ENCODE data around the gene SDHB. TPM values are rescaled to one million over a fixed set of nuclear protein-coding genes. Genes with fewer than 3 reads are reported as not detected.

Gene SDHB
- total RNA-seq, 2 experiments from 2014 or later = 177 to 179 TPM

- CTCF ChIA-PET = interaction anchor here (0.6 kb wide), 1 partner anchor 150 kb away, joined by 3 read pairs; no protein-coding TSS in a partner anchor
- Mint-ChIP-seq H3K4me3 (peak overlapping the region; percentile 98), H3K36me3 (ENCODE audit: low read depth) (peaks cover 8% of the 10 kb centered on the region), H3K4me1 (ENCODE audit: low read depth) (peaks cover 22% of the 10 kb centered on the region), H3K27me3 (ENCODE audit: low read depth) (peaks cover 3% of the 10 kb centered on the region), H3K9me3 (no peaks in the 10 kb centered on the region), H3K27ac (peak overlapping the region; percentile 91)
- intact Hi-C loops (cut with micrococcal nuclease) = loop anchor here (5.0 to 10.0 kb wide), 2 partner anchors 141 to 1528 kb away; partner anchors contain the start of genes CASP9 and DNAJC16
- DNase-seq = no peak
Observed at GRCh38 chr1:17053086-17053684, 647 bp downstream of the SDHB start.

GRCh38 chr1:17052641-17053040 is 1.2 kb downstream of the SDHB start:
- DNase-seq = no peak
- H3K4me3 Mint-ChIP-seq = peak overlapping the region; percentile 98
- no peaks in the 10 kb centered on the region for H3K9me3 Mint-ChIP-seq
- H3K4me1 Mint-ChIP-seq (ENCODE audit: low read depth) = peaks cover 26% of the 10 kb centered on the region
- peaks cover 8% of the 10 kb centered on the region for H3K36me3 Mint-ChIP-seq (ENCODE audit: low read depth)
- H3K27me3 Mint-ChIP-seq (ENCODE audit: low read depth) = no peaks in the 10 kb centered on the region
- peak overlapping the region; percentile 18 for H3K27ac Mint-ChIP-seq
- CTCF ChIA-PET = no interaction called here
- intact Hi-C loops (cut with micrococcal nuclease) = loop anchor here (5.0 to 10.0 kb wide), 2 partner anchors 140 to 1528 kb away; partner anchors contain the start of genes CASP9 and DNAJC16

DNA sequence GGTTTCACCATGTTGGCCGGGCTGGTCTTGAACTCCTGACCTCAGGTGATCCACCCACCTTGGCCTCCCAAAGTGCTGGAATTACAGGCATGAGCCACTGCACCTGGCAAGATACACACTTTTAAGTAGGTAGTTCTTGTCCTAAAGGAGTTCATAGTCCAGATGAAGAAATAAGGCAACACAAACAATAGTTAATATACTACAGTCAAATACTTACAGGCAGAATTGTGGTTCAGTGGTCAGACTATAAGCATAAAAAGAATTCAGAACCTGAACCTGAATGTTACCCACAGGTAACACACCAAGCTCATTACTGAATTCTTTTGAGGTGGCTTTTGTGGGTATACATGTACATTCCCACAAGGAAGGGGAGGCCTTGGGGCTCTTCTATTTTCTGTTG is 1.8 kb downstream of the SDHB start:
- CTCF ChIA-PET = interaction anchor here (1.0 kb wide), 1 partner anchor 90 kb away, joined by 4 read pairs; no protein-coding TSS in a partner anchor
- no peak for DNase-seq
- intact Hi-C loops (cut with micrococcal nuclease) = loop anchor here (5.0 to 10.0 kb wide), 2 partner anchors 140 to 1527 kb away; partner anchors contain the start of genes CASP9 and DNAJC16

DNA sequence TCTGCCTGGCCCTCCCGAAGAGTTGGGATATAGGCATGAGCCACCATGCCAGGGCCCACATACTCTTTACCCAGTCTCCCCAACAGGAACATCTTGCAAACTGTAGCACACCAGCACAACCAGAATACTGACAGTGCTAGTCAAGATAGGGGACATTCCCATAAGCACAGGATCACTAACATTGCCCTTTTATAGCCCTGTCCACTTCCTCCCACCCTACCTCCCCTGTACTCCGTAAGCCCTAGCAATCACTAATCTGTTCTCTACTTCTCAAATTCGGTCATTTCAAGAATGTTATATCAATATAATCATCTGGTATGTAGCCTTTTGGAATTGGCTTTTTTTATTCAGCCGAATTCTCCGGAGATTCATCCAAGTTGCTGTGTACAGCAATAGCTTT is 5.9 kb downstream of the SDHB start:
- intact Hi-C loops (cut with micrococcal nuclease) = no loop called here
- H3K9me3 Mint-ChIP-seq = no peaks in the 10 kb centered on the region
- CTCF ChIA-PET = interaction anchor here (0.7 to 1.0 kb wide), 2 partner anchors 9 to 394 kb away, joined by 3 to 4 read pairs; no protein-coding TSS in a partner anchor
- DNase-seq = no peak
- H3K27ac Mint-ChIP-seq = no peak overlapping the region
- peaks cover 32% of the 10 kb centered on the region for H3K4me1 Mint-ChIP-seq (ENCODE audit: low read depth)
- H3K27me3 Mint-ChIP-seq (ENCODE audit: low read depth) = no peaks in the 10 kb centered on the region
- H3K36me3 Mint-ChIP-seq (ENCODE audit: low read depth) = peaks cover 20% of the 10 kb centered on the region
- H3K4me3 Mint-ChIP-seq = no peak overlapping the region

More for the DNA sequence above, 1.8 kb downstream of the SDHB start:
- no peaks in the 10 kb centered on the region for H3K27me3 Mint-ChIP-seq (ENCODE audit: low read depth)
- peak overlapping the region; percentile 98 for H3K4me3 Mint-ChIP-seq
- H3K4me1 Mint-ChIP-seq (ENCODE audit: low read depth) = peaks cover 26% of the 10 kb centered on the region
- H3K9me3 Mint-ChIP-seq = no peaks in the 10 kb centered on the region
- H3K36me3 Mint-ChIP-seq (ENCODE audit: low read depth) = peaks cover 8% of the 10 kb centered on the region
- H3K27ac Mint-ChIP-seq = peak overlapping the region; percentile 18

- Mint-ChIP-seq H3K27ac (no peak overlapping the region), H3K27me3 (ENCODE audit: low read depth) (no peaks in the 10 kb centered on the region), H3K36me3 (ENCODE audit: low read depth) (peaks cover 19% of the 10 kb centered on the region), H3K9me3 (no peaks in the 10 kb centered on the region), H3K4me3 (no peak overlapping the region), H3K4me1 (ENCODE audit: low read depth) (peaks cover 21% of the 10 kb centered on the region)
- CTCF ChIA-PET = interaction anchor here (0.6 to 2.7 kb wide), 13 partner anchors 18 to 1862 kb away, joined by 3 to 15 read pairs (median 5); no protein-coding TSS in a partner anchor
- no peak for DNase-seq
- intact Hi-C loops (cut with micrococcal nuclease) = loop anchor here (1.0 kb wide), 1 partner anchor 95 kb away; no protein-coding TSS in a partner anchor
Observed at GRCh38 chr1:17046334-17046657, 7.5 kb downstream of the SDHB start.

GRCh38 chr1:17045634-17046333 is 8.0 kb downstream of the SDHB start:
- CTCF ChIA-PET = interaction anchor here (0.6 to 2.7 kb wide), 13 partner anchors 13 to 1863 kb away, joined by 3 to 15 read pairs (median 5); no protein-coding TSS in a partner anchor
- intact Hi-C loops (cut with micrococcal nuclease) = loop anchor here (1.0 kb wide), 1 partner anchor 94 kb away; no protein-coding TSS in a partner anchor
- Mint-ChIP-seq H3K27me3 (ENCODE audit: low read depth) (no peaks in the 10 kb centered on the region), H3K36me3 (ENCODE audit: low read depth) (peaks cover 20% of the 10 kb centered on the region), H3K9me3 (no peaks in the 10 kb centered on the region), H3K4me3 (no peak overlapping the region), H3K4me1 (ENCODE audit: low read depth) (peaks cover 16% of the 10 kb centered on the region), H3K27ac (no peak overlapping the region)
- DNase-seq = no peak

GRCh38 chr1:17045150-17045549 is 8.7 kb downstream of the SDHB start:
- Mint-ChIP-seq H3K9me3 (no peaks in the 10 kb centered on the region), H3K4me1 (ENCODE audit: low read depth) (peaks cover 13% of the 10 kb centered on the region), H3K27ac (no peak overlapping the region), H3K27me3 (ENCODE audit: low read depth) (no peaks in the 10 kb centered on the region), H3K36me3 (ENCODE audit: low read depth) (peaks cover 17% of the 10 kb centered on the region), H3K4me3 (no peak overlapping the region)
- CTCF ChIA-PET = interaction anchor here (0.9 to 2.7 kb wide), 3 partner anchors 26 to 94 kb away, joined by 4 to 15 read pairs (median 9); no protein-coding TSS in a partner anchor
- intact Hi-C loops (cut with micrococcal nuclease) = no loop called here
- no peak for DNase-seq

- peaks cover 13% of the 10 kb centered on the region for H3K4me1 Mint-ChIP-seq (ENCODE audit: low read depth)
- H3K27ac Mint-ChIP-seq = no peak overlapping the region
- CTCF ChIA-PET = interaction anchor here (0.7 kb wide), 1 partner anchor 84 kb away, joined by 3 read pairs; no protein-coding TSS in a partner anchor
- intact Hi-C loops (cut with micrococcal nuclease) = no loop called here
- no peaks in the 10 kb centered on the region for H3K9me3 Mint-ChIP-seq
- peaks cover 19% of the 10 kb centered on the region for H3K36me3 Mint-ChIP-seq (ENCODE audit: low read depth)
- no peak overlapping the region for H3K4me3 Mint-ChIP-seq
- no peak for DNase-seq
- no peaks in the 10 kb centered on the region for H3K27me3 Mint-ChIP-seq (ENCODE audit: low read depth)
Observed at GRCh38 chr1:17043676-17044075, 10.2 kb downstream of the SDHB start.

DNA sequence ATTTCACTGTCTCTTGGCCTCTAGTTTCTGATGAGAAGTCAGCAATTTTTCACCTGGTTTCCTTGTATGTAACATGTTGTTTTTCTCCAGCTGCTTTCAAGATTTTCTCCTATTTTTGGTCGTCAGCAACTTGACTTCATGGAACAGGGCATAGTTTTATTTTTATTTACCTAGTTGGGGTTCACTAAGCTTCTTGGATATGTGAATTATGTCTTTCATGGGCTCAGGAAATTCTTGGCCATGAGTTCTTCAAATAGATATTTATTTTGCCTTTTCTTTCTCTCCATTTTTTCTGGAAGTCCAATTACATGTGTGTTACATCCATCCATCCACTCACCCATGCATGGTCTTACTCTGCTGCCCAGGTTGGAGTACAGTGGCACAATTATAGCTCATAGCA is 13.7 kb downstream of the SDHB start:
- peaks cover 4% of the 10 kb centered on the region for H3K4me1 Mint-ChIP-seq (ENCODE audit: low read depth)
- peaks cover 18% of the 10 kb centered on the region for H3K36me3 Mint-ChIP-seq (ENCODE audit: low read depth)
- DNase-seq = no peak
- no peaks in the 10 kb centered on the region for H3K9me3 Mint-ChIP-seq
- H3K27me3 Mint-ChIP-seq (ENCODE audit: low read depth) = no peaks in the 10 kb centered on the region
- CTCF ChIA-PET = no interaction called here
- intact Hi-C loops (cut with micrococcal nuclease) = no loop called here
- H3K4me3 Mint-ChIP-seq = no peak overlapping the region
- H3K27ac Mint-ChIP-seq = no peak overlapping the region

- H3K36me3 Mint-ChIP-seq (ENCODE audit: low read depth) = peaks cover 15% of the 10 kb centered on the region
- DNase-seq = no peak
- H3K4me1 Mint-ChIP-seq (ENCODE audit: low read depth) = peaks cover 2% of the 10 kb centered on the region
- H3K27ac Mint-ChIP-seq = no peak overlapping the region
- H3K4me3 Mint-ChIP-seq = no peak overlapping the region
- H3K27me3 Mint-ChIP-seq (ENCODE audit: low read depth) = no peaks in the 10 kb centered on the region
- intact Hi-C loops (cut with micrococcal nuclease) = no loop called here
- H3K9me3 Mint-ChIP-seq = no peaks in the 10 kb centered on the region
- CTCF ChIA-PET = no interaction called here
Observed at GRCh38 chr1:17039522-17039921, 14.3 kb downstream of the SDHB start.

DNA sequence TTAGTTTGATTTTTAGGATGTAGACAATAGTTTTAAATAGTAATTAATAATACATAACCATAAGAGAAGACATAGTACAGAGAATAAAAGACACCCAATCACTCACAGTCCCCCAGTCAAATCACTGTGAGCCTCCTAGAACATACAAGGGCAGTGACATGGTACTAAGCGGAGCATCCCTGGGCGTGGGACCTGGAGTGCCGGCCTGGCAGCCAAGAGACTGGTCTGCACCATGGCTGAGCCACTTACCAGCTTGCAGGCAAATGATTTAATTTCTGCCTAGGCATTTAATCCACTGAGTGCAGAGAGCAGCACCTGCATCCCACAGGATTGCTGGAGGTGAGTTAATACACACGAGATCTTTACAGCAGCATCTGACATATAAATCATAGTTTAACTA is 20.4 kb downstream of the SDHB start:
- DNase-seq = no peak
- CTCF ChIA-PET = interaction anchor here (0.6 kb wide), 1 partner anchor 12 kb away, joined by 3 read pairs; no protein-coding TSS in a partner anchor
- H3K27me3 Mint-ChIP-seq (ENCODE audit: low read depth) = no peaks in the 10 kb centered on the region
- intact Hi-C loops (cut with micrococcal nuclease) = no loop called here
- H3K36me3 Mint-ChIP-seq (ENCODE audit: low read depth) = peaks cover 7% of the 10 kb centered on the region
- peaks cover 2% of the 10 kb centered on the region for H3K4me1 Mint-ChIP-seq (ENCODE audit: low read depth)
- H3K4me3 Mint-ChIP-seq = no peak overlapping the region
- H3K27ac Mint-ChIP-seq = no peak overlapping the region
- no peaks in the 10 kb centered on the region for H3K9me3 Mint-ChIP-seq

DNA sequence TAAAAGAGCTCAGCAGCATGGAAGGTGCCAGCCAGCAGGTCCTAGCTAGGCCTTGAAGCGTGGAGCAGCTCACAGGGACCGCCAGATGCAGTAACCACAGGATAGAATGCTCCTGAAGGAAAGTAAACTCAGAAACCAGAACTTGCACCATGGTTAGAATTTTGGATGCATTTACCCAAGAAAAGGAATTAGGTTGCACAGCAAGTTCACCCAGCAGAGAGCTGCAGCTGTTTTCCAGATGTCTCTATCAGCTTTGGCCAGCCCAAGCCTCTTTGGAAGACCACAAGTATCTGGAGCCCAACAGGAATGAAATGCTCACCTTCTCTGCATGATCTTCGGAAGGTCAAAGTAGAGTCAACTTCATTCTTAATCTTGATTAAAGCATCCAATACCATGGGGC is 21.1 kb downstream of the SDHB start:
- Mint-ChIP-seq H3K27me3 (ENCODE audit: low read depth) (no peaks in the 10 kb centered on the region), H3K4me3 (no peak overlapping the region), H3K4me1 (ENCODE audit: low read depth) (no peaks in the 10 kb centered on the region), H3K9me3 (no peaks in the 10 kb centered on the region), H3K27ac (no peak overlapping the region), H3K36me3 (ENCODE audit: low read depth) (peaks cover 5% of the 10 kb centered on the region)
- CTCF ChIA-PET = interaction anchor here (0.6 to 0.8 kb wide), 2 partner anchors 12 to 13 kb away, joined by 3 read pairs; no protein-coding TSS in a partner anchor
- intact Hi-C loops (cut with micrococcal nuclease) = no loop called here
- no peak for DNase-seq

All from activated naive CD4-positive, alpha-beta T cell treated with anti-CD3 and anti-CD28 coated beads for 36 hours (primary cell).